DMS53 treated with DMSO at 0.1 percent for 48 hours (cell line): ENCODE measurements around the gene SUSD4.
"Not testable (repeated sequence)": the region's sequence is repeated elsewhere in the genome, so short reads cannot be mapped to it uniquely, and the experiment has no call there.

Experiments
- DNase-seq: peaks from one replicate; lab custom pipeline; 2025; ENCODE audit not compliant: unreplicated experiment; lab: John Stamatoyannopoulos, UW

Gene SUSD4

DNA sequence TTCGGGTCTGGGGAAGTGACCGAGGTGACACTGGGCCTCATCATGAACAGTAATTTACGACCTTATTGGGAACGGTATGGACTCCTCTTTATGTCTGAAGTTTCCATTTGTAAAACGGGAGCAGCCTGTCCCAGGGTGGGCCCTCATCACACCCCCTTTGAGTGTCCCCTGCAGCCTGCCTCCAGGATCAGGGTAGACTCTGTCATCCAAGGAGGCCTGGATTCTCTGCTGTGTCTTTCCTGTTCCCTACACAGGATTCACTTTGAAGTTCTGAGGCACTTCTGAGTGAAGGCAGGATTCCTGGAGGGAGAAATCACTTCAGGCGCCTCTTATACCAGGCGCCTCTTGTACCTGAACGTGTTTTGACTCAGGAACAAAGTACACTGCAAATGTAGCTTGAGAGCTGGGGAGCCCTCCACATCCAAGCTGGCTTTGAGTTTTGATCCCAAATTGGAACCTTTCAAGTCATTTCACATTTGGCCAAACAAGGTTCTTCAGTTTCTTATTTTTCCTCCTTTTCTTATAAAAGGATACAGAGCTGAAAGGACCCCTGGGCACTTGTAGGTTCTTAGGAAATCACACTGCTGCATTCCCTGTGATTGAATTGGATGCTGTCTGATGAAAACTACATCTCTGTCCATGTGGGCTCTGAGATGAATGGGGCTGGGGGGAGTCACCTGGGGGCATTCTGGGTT, 106.0 kb downstream of the SUSD4 start:
- DNase-seq, result no peak

DNA sequence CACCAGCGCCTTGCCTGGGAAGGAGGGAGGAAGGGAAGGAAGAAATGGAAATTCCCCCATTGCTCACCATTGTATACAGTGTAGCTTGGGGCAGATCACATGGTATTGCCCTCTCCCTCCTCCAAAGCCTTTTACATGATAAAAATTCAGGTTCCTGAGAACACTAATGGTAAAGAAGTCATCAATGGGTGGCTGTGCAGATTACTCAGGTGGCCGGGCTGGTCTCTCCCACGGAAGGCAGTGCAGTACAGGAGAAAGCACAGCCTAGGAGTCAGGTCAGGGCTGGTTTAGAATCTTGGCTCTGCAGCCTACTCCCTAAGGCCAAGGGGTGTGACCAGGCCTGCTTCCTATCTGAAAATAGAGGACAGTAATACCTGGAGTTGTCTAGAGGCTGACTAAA, 107.9 kb downstream of the SUSD4 start:
- no peak for DNase-seq

DNA sequence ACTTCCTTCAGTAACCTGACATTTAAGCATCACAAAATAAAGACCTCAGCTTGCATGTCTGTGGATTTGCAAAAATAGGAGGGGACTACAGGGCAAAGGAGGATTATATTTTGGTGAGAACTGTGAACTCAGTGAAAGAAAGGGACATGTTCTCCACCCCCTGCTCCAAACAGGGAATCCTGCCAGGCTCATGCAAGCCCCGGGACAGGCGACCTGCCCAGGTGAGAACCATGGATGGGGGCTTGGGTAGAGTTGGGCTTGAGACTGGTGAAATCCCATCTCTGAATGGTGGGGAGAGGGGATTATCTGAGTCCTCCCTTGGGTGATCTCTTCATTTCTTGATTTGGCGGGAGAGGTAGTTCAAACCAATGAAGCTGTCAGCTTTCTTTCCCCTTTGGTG, 110.1 kb downstream of the SUSD4 start:
- DNase-seq, result no peak

DNA sequence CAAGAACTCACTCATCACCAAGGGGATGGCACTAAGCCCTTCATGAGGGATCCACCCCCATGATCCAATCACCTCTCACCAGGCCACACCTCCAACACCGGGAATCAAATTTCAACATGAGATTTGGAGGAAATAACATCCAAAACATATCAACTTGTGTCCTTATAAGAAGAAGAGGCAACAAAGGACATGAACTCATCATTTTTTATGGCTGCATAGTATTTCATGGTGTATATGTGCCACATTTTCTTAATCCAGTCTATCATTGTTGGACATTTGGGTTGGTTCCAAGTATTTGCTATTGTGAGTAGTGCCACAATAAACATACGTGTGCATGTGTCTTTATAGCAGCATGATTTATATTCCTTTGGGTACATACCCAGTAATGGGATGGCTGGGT, 112.6 kb downstream of the SUSD4 start:
- not testable (repeated sequence) for DNase-seq

DNA sequence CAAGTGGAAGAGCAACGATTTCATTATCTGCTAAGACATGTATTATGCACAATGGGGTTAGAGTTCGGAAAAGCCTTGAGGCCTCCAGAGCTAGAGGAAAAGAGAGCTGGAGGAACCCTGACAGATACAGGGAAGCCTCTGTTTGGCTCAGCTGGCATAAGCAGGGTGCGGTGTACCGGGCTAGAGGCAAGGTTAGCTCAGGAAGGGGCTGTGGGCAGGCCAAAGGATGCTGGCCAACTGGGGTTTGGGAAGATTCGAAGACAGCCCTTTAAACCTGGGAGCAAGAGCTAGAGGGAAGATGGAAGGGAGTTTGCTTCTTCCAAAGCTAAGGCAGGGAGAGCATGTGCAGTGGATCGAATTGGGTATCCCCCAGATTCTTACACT, 113.4 kb downstream of the SUSD4 start:
- no peak for DNase-seq

DNA sequence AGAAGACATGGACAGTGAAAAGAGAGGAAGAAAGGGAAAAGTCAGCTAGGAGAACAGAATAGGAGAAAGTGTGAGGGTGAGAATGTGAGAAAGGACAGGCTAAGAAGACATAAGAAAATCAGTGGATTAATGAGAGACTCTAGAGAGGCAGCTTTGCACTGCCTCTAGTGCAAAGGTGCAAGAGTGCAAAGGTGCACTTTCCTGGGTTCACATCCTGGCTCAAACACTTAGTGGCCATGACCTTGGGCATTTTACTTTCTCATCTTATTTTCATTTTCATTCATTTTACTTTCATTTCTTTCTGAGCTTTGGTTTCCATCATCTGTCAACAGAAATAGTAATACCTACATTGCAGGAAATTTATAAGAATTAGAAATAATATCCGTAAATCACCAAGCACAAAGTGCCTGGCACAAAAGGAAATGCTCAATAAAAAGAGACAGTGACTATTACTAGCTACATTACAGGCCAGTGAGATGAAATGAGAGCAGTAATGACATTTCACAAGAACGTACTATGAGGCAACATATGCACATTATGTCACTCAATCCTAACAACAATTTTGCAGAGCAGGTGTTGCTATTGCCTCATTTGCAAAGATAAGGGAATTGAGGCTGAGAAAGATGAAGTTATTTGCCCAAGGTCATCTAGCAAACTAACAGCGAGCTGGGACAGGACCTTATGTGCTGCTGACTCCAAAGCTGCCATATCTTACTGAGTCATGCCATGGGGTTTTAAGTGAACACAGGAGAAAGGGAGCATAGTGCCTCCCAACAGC, 113.9 kb downstream of the SUSD4 start:
- no peak for DNase-seq

DNA sequence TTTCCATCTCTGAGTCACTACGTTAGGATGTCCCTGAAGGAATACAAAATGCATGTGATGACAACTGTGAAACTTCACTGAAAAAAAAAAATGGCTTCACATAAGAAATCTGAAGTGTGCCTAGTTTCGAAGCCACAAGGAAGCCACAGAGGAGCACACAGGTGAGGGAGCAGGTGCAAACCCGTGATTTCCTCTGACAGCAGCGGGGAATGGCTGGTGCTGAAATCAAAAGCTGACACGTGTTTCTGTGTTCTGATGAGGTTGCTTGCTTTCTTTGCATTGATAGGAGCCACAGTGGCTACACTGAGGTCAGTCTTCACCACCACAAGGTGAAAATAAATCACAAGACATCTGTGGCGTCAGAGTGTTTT, 115.2 kb downstream of the SUSD4 start:
- no peak for DNase-seq

DNA sequence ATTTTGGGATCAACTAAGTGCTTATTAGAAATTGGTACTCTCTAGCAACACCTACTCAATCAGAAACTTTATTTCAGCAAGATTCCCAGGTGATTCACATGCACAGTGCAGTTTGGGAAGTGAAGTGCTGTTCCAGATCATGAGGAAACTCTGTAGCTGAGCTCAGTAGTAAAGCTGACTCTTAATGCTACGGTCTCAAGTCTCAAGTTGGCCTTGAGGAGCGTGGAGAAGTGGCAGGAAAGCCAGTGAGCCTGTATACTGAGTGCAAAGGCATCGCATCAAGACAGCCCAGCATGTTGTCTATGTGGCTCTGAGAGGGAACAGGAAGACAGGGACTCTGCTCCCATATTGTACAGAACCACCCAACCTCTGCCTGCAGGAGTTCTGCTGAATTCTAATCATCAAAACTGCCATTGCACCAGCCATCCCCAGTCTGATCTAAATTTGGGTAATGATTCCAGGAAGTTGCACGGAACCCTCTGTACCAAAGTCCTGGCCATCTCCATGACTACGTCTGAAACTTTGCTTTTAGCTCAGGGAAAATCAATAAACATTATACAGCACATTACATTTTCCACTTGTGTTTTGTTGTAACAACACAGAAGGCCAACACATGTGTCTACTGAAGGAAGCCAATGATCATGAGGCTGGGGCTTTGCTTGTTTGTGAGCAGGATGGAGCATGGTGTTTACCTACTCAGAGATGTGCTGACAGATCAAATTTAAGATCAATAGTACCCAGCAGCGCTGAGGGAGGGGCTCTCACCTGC, 115.8 kb downstream of the SUSD4 start:
- DNase-seq, result no peak

DNA sequence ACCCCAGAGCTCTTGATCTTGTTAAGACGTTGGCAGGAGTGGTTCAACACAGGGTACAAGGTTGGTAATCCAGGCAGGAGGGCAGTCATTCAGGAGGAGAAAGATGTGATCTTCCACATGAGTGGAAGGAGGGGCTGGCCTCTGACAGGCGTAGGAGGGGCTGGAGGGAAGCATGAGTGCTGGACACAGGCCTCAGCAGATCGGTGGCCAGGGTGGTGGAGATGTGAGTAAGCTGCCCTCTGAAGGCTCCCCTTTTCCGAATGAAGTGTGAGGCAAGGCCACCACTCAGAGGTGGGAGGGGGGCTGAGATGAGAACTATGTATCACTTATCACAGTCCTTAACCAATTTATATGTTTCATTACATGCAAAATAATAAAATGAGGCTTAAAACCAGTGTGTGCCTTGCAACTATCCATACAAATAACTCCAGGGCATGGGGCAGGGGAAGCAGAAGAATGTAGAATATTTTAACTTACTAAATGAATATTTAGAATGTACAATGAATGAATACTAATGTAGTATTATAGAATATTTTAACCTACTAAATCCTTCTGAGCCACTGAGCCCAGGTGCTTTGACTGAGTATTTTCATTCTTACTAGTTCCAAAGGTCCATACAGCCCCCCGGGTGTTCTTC, 117.4 kb downstream of the SUSD4 start:
- no peak for DNase-seq

DNA sequence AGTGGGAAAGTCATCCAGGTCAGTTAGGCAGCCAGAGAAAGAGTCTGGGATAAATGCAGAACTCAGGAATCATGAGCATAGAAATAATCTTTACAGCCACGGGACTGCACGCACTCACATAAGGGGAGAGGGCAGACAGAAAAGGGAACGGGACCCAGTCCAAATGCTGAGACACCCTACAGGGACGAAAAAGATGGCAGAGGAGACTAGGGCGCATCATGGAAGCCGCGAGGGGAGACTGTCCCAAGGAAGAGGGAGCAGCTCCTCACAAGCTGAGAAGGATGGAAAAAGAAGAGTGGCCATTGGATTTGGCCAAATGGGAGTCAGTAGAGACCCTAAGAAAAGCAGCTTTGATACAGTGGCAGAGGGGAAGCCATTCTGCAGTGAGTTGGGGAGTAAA, 118.0 kb downstream of the SUSD4 start:
- no peak for DNase-seq

DNA sequence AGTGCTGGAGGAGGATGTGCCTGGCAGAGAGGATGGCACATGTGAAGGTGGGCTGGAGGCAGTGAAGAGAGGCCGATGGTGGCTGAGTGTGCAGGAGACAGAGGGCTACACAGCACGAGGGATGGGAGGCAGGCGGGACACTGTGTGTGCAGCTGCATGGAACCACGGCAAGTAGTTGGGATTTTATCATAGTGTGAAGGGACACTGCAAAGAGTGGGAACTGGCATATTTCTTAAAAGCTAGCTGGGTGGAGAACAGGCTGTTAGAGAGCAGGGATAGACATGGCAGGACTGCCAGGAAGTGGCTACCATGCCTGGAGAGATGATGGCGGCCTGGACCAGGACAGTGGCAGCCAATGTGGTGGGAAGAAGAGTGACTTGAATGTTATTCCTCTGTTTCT, 118.6 kb downstream of the SUSD4 start:
- no peak for DNase-seq

DNA sequence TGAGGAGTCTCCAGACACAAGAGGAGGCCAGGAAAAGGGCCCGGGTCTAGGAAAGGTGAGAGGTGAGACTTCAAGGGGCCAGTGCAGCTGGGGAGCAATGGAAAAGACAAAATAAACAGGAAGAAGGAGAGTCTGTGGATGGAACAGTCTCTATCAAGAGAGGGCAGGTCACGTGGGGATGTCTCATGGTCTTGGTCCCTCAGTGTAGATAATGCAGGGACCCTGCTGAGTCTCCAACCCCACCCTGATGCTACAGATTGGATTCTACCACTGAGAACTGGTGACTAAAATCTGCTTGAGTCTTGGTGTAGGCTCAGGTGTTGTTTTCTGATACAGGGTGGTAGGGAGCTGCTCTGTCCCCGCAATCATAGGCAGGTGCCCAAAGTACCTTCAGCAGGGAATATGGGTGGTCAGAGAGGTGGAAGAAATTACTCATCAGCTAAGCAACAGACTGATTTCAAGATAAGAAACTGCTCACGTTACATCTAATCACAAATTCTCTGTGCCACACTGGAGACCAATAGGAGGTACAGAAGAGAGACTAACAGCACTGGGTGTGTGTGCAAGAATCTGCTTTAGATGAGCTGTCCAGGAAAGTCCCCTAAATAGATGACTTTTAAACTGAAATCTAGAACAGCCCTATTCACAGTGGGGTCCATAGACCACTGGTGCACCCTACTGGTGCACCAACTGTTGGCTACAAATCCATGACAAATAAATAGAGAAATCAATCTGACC, 119.4 kb downstream of the SUSD4 start:
- DNase-seq, result no peak

DNA sequence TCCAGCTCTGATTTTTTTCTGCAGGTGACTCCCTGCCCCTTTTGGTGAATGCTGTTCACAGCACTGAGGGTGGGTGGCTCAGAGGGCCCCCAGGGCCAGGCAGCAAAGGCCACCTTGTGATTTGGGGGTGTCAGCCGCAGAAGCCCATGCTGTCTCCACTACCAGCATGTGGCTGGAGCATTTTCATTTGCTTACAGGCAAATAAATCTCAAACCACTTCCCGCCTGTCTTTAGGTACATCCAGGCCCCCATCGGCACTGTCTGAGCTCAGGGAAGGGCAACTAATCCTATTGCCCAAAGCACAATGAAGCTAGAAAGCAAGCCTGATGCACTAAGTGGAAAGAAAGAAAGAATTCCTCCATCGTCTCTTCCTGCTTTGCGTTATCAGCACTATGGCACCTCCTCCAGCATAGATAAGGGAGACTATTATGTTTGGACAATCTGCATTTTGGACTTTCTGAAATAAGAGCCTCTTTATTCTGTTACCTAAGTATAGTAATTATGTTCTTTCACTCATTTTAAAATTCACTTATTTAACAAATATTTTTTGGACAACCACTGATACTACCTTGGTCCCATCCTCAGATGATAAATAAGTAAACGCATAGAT, 120.4 kb downstream of the SUSD4 start:
- no peak for DNase-seq

DNA sequence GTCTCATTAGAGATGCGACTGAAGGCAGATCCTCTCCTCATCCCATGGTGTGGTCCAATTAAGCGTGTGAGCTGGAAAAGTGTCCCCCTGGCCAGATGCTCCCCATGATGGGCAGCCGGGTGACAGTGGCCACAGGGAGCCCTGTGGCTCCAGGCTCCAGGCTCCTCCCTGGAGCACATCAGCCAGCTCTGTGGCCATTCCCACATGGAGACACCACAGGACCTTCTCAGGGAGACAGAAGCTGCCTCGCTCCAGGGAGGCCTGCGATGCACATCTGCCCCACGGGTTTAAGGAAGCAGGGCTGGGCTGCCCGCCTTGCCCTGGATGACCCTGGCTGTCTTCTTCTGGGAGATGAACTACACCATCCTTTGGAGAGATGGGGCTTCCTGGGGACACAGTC, 121.0 kb downstream of the SUSD4 start:
- no peak for DNase-seq

DNA sequence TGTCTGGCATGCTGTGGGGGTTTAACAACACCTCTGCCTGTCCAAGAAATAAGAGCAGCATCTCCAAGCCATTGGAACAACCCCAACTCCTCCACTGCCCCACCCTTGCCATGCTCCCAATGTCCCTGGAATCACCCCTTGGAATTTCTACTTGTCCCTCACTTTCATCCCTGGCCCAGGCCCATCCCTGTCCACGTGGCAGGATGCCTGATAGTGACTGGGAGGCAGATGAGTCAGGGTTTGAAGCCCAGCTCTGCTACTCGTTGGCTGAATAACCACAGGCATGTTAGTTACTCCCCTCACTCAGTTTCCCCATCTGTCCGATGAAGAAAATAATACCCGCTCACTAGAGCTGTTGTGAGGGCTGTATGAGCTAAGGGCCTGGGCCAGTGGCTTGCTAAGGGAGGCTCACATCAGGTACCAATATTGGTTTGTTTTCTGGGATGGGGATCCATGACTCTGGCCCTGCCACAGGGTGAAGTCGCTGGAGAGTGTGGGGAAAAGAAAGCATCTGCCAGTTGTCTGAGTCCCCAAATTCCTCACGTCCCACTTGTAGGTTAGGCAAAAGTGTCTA, 121.5 kb downstream of the SUSD4 start:
- no peak for DNase-seq

DNA sequence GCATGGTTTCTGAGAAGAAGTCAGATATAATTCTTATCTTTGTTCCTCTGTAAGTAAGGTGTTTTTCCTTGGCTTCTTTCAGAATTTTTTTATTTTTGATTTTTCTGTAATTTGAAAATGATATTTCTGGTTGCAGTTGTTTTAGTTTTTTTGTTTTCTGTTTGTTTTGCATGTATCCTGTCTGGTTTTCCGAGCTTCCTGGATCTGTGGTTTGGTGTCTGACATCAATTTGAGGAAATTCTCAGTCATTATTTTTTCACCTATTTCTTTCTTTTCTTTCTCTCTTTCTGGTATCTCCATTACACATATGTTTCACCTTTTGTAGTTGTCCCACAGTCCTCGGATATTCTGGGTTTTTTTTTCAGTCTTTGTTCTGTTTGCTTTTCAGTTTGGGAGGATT, 123.9 kb downstream of the SUSD4 start:
- no peak for DNase-seq

DNA sequence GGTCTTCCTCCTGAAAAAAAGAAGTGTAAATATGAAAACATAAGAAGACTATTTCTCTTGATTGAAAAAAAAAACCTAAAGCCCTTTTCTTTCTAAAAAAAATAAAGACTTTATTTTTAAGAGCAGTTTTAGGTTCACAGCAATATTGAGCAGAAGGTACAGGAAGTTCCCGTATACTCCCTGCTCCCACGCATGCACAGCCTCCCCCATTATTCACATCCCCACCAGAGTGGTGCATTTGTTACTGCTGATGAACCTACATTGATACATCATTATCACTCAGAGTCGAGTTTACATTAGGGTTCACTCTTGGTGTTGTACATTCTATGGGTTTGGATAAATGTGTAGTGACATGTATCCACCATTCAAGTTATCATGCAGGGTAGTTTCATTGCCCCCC, 128.9 kb downstream of the SUSD4 start:
- no peak for DNase-seq

DNA sequence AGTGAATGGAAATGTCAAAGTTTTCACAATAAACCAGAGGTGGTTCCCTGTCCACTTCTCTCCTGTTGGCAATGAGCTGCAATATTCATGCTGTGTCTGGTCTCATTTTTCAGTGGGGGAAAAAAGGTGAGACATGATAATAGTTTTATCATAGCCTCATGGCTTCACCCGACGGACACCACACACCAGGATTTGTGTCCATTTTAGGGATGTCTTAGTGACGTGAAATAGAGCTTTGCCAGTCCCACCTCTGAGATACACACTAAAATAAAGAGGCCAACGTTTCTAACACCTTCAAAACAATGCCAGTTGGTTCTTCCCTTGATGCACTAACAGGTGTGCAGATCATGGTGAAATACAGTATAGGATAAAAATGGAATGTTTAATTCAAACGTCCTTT, 129.4 kb downstream of the SUSD4 start:
- DNase-seq, result no peak

DNA sequence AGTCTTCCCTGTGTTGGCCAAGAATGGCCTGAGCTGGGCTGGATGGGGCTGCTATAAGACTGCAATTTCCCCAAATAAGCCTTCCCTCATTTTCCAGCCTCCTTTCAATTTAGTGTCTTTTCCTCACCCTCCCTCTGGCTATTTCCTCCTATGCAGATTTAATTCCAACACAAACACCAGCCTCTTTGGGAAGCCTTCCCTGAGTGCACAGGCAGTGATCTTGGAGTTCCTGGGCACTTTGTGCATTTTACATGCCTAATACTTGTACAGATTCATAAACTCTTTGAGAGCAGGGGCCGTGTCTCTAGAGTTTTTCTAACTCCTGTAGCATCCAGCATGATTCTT, 129.8 kb downstream of the SUSD4 start:
- no peak for DNase-seq

DNA sequence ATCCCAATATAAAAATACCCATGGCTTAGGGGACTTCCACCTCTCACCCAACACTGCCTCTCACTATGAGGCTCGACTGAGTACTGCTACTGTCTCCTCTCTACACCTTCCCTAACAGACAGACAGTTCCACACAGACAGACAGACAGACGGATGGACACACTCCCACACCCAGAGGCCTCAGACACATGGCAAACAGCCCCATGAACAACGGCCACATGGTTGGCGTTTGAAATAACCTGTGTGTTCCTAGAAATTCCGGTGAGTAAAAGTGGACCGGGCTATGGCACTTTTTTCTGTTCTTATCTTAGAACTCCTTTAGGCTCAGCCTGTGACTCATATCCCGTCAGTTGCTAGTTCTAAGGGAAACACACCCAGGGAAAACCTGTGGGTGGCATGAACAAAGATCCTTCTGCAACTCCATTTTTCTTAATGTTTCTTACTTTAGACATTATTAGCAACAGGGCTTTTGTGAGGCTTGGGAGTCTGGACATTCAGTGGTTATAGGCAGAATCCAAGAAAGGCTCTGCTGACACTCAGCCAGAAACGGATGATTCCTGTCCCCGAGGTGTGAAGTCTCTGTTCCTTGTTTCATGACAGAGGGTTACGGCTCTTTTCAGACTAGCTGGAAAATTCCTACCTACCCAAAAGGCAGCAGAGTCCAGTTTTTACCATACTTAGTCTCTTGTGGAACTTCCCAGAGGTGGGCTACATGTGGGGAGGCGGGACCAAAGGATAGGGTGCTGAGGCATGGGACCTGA, 130.4 kb downstream of the SUSD4 start:
- DNase-seq, result no peak
